AG09319 (cell line): ENCODE results near the gene NBL1.

Source experiments
- DNase-seq: peaks from one replicate; pipeline ENCODE4 v3.0.0-alpha.2; 2010; ENCODE audit warnings: low read depth; ENCODE audit errors: extremely low read depth
- CTCF ChIP-seq: IDR thresholded peaks from 2 replicates; pipeline ENCODE4 v1.5.1; 2011; ENCODE audit warnings: low read depth, mild to moderate bottlenecking, inconsistent platforms, low read length, moderate library complexity

Gene NBL1

DNA sequence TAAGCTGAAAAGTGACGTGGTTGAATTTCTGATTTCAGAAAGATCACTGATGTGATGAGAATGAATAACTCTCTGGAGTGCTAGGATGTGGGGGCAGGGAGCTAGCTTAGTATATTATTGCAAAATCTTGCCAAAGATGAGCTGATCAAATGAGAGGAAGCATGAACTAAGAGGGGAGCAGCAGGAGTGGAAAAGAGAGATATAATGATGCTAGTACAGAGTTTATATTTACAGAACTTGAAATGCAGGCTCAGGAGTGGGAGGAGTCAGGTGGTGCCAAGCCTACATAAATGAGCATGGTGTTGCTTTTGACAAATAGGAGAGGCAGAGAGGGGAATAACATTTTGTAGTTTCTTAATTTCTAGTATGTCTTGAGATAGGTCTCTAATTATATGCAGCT, 38.1 kb upstream of the NBL1 start:
- no peak for DNase-seq
- TF ChIP-seq CTCF: no peak

DNA sequence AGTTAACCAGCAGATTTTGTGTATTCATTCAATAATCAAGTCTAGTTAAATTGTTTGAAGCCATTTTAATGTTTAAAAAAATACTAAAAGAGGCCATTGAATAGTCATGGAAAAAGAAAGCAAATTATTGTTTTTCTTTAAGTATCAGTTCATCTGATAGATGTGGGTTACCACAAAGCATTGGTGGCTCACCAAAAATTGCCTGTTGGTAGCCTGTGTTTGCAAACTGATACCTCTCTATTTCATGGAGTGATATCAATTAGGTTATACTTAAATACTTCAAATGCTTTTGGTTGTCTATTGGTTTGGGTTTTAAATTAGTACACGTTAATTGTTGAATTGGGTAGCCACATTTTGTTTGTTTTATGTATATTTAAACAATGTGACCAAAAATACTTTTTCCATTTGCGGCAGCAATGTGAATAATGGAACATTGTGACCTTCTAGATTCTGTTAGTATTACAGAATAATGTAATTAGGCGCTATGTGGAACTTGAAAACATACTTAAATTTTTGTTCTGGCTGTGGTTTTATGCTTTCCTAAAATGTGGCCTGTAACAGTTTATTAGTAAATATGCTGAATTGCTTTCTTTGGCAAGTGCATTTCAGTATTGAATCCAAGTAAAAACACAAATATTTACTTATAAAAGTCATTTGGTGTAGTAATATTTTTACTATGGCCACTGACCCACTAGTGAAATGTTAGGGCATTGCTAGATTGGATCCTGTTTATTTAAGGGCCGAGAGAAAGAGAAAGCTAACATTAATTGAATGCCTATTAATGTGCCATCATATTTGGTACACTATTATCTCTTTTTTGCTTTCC, 37.1 kb upstream of the NBL1 start:
- TF ChIP-seq CTCF: no peak
- DNase-seq: peak; percentile 76

- no peak for TF ChIP-seq CTCF
- no peak for DNase-seq
Observed at GRCh38 chr1:19608232-19608631, 35.9 kb upstream of the NBL1 start.

DNA sequence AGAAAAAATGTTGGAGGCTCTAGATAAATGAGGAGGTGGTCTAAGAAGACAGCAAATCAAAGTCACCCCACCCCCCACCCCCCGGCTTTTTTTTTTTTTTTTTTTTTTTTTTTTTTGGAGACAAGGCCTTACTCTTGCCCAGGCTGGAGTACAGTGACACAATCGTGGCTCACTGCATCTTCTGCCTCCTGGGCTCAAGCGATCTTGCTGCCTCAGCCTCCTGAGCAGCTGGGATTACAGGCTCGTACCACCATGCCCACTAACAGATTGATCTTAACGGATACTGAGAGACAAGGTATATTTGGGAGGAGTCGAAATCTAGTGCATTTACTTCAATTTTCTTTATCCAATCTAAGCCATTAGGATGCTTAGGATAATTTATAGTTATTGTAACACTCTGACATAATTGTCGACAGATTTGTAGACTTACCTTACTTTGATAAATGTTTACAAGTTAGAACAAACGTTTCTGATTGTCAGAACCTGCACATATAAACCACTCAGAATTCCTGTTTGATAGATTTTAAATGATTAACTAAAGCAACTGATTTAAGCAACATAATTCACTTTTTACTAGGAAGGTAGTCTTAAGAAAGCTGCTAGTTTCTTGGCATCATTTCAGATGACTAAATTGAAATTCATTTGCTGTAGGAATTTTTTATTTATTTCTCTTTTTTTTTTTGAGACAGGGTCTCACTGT, 33.7 kb upstream of the NBL1 start:
- DNase-seq: no peak
- no peak for TF ChIP-seq CTCF

DNA sequence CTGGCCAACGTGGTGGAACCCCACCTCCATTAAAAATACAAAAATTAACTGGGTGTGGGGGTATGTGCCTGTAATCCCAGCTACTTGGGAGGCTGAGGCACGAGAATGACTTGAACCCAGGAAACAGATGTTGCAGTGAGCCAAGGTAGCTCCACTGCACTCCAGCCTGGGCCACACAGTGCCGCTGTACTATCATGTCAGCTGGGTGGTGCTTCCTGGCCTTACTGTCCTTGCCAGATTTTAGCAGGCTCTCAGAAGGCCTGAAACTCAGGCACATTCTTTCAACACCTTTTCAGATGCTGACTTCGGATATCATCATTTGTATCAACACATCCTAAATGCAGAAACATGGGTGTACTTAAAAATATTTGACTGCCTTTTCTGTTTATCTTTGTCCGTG, 31.6 kb upstream of the NBL1 start:
- TF ChIP-seq CTCF: no peak
- DNase-seq: no peak

- TF ChIP-seq CTCF: no peak
- DNase-seq: no peak
Observed at GRCh38 chr1:19613171-19613703, 30.9 kb upstream of the NBL1 start.

DNA sequence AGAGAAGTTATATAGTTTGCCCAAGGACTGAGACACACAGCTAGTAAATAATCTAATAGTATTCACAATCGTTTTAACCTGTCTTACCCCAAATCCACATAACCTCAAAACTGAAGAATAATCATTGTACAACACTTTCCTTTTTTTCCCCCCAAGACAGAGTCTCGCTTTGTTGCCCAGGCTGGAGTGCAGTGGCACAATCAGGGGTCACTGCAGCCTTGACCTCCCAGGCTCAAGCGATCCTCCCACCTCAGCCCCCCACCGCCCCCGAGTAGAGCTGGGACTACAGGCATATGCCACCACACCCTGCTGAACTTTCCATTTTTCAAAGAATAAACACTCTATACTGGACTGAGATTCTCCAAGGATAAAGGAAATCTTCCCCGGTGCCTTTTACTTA, 28.7 kb upstream of the NBL1 start:
- DNase-seq: no peak
- no peak for TF ChIP-seq CTCF
